ENCODE data around the gene ROR1. TPM values are rescaled to one million over a fixed set of nuclear protein-coding genes. Genes with fewer than 3 reads are reported as not detected.

ROR1 gene
- total RNA-seq, 1 experiment from 2014 or later = 56.3 TPM

DNA sequence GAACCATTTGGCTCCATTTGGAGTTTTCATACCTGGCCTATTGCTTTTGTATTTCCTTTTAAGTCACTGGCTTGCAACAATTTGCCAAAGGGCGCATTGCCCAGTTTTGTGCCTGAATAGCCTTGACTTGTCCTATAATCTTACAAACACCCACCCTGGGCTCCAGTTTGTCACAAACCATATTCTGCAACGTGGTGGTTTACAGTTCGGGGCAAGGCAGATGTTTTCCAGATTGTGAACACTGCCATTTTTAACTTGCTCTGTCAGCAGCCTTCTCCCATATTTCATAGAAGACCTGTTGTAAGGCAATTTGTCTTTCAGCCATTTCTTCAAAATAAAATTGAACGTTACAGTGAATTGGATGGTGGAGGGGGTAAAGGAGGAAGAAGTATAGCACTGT lies 376.4 kb downstream of the ROR1 start (continued):
- TF ChIP-seq NFATC4 (CRISPR knock-in tag; IDR thresholded peaks at IDR 0.05) = no peak

DNA sequence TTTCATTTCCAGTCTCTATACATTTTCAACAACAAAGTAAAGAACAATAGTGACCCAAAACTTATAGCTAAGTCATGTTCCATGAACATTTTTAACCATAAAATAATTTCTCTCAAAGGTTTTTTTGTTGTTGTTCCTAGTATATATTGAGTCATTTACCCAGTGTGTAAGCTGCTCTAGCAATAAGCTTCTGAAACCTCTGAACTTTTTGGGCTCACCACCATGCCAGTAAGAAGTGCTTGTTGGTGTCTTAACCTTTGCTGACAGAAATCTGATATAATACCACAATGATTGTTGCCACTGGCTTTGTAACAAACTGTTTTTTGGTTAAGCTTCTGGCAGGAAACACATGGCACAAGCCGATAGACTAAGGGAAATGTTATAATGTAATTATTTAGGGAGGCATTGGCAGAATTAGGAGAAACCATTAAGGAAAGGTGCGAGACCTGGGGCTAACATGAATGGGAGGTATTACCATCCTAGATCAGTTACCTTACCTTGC lies 377.0 kb downstream of the ROR1 start:
- TF ChIP-seq, protein P1, sequence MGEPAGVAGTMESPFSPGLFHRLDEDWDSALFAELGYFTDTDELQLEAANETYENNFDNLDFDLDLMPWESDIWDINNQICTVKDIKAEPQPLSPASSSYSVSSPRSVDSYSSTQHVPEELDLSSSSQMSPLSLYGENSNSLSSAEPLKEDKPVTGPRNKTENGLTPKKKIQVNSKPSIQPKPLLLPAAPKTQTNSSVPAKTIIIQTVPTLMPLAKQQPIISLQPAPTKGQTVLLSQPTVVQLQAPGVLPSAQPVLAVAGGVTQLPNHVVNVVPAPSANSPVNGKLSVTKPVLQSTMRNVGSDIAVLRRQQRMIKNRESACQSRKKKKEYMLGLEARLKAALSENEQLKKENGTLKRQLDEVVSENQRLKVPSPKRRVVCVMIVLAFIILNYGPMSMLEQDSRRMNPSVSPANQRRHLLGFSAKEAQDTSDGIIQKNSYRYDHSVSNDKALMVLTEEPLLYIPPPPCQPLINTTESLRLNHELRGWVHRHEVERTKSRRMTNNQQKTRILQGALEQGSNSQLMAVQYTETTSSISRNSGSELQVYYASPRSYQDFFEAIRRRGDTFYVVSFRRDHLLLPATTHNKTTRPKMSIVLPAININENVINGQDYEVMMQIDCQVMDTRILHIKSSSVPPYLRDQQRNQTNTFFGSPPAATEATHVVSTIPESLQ (CRISPR knock-in tag; IDR thresholded peaks at IDR 0.05) = no peak
- TF ChIP-seq, protein P2, sequence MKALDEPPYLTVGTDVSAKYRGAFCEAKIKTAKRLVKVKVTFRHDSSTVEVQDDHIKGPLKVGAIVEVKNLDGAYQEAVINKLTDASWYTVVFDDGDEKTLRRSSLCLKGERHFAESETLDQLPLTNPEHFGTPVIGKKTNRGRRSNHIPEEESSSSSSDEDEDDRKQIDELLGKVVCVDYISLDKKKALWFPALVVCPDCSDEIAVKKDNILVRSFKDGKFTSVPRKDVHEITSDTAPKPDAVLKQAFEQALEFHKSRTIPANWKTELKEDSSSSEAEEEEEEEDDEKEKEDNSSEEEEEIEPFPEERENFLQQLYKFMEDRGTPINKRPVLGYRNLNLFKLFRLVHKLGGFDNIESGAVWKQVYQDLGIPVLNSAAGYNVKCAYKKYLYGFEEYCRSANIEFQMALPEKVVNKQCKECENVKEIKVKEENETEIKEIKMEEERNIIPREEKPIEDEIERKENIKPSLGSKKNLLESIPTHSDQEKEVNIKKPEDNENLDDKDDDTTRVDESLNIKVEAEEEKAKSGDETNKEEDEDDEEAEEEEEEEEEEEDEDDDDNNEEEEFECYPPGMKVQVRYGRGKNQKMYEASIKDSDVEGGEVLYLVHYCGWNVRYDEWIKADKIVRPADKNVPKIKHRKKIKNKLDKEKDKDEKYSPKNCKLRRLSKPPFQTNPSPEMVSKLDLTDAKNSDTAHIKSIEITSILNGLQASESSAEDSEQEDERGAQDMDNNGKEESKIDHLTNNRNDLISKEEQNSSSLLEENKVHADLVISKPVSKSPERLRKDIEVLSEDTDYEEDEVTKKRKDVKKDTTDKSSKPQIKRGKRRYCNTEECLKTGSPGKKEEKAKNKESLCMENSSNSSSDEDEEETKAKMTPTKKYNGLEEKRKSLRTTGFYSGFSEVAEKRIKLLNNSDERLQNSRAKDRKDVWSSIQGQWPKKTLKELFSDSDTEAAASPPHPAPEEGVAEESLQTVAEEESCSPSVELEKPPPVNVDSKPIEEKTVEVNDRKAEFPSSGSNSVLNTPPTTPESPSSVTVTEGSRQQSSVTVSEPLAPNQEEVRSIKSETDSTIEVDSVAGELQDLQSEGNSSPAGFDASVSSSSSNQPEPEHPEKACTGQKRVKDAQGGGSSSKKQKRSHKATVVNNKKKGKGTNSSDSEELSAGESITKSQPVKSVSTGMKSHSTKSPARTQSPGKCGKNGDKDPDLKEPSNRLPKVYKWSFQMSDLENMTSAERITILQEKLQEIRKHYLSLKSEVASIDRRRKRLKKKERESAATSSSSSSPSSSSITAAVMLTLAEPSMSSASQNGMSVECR (CRISPR knock-in tag; IDR thresholded peaks at IDR 0.05; ENCODE audit: borderline replicate concordance) = no peak
- no peak for TF ChIP-seq NFE2L1 (CRISPR knock-in tag; IDR thresholded peaks at IDR 0.05)
- TF ChIP-seq ZNF317 (CRISPR knock-in tag; IDR thresholded peaks at IDR 0.05; ENCODE audit: borderline replicate concordance, low read depth) = no peak
- no peak for TF ChIP-seq ZBTB21 (CRISPR knock-in tag; IDR thresholded peaks at IDR 0.05; ENCODE audit: borderline replicate concordance)
- no peak for TF ChIP-seq TEAD4 (CRISPR knock-in tag; IDR thresholded peaks at IDR 0.05)
- no peak for TF ChIP-seq SP1 (CRISPR knock-in tag; conservative IDR thresholded peaks at IDR 0.05)
- no peak for TF ChIP-seq ELF4 (CRISPR knock-in tag; IDR thresholded peaks at IDR 0.05; ENCODE audit: low read depth)
- TF ChIP-seq NR3C1 (CRISPR knock-in tag; conservative IDR thresholded peaks at IDR 0.05; ENCODE audit: low read depth) = no peak
- H3K36me3 Mint-ChIP-seq = peaks cover 12% of the 10 kb centered on the region
- CTCF ChIA-PET = no interaction called here
- peaks cover 52% of the 10 kb centered on the region for H3K4me1 Mint-ChIP-seq
- POLR2A ChIA-PET = no interaction called here
- no peaks in the 10 kb centered on the region for H3K27me3 Mint-ChIP-seq (ENCODE audit: low read depth)
- H3K27ac Mint-ChIP-seq = no peak overlapping the region
- ATAC-seq = no peak
- no peak for DNase-seq (ENCODE audit: low spot score)
- no peak overlapping the region for H3K4me3 Mint-ChIP-seq
- no peaks in the 10 kb centered on the region for H3K9me3 Mint-ChIP-seq

DNA sequence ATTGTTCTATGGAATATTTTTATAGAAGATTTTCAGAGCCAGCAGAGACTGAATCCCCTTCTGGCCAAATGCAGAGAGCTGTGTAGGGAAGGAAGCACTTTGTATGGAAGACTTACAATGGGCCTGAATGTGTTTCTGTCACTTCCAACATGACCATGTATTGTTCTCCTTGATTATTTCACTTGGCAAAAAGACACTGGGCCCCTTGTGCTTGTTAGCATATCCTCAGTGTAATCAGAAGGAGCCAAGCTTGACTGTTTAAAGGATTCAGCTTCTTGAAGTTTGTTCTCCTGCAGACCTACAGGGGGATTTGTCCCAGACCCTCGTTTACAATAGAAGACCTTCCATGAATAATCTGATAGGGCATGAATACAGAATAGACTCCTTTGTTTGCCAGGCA lies 381.5 kb downstream of the ROR1 start:
- Mint-ChIP-seq H3K27me3 (ENCODE audit: low read depth) (no peaks in the 10 kb centered on the region), H3K36me3 (peaks cover 13% of the 10 kb centered on the region), H3K4me3 (no peak overlapping the region), H3K4me1 (peaks cover 21% of the 10 kb centered on the region), H3K27ac (peak overlapping the region; percentile 20; the same call in 1 of the 2 replicates), H3K9me3 (no peaks in the 10 kb centered on the region)
- POLR2A ChIA-PET = interaction anchor here (0.6 kb wide), 1 partner anchor 309 kb away, joined by 3 read pairs; no protein-coding TSS in a partner anchor
- CTCF ChIA-PET = interaction anchor here (1.0 to 1.4 kb wide), 4 partner anchors 9 to 463 kb away, joined by 3 to 4 read pairs (median 4); no protein-coding TSS in a partner anchor
- DNase-seq (ENCODE audit: low spot score) = no peak
- peak; percentile 87 for ATAC-seq
- TF ChIP-seq, protein P1 (CRISPR knock-in tag; IDR thresholded peaks at IDR 0.05) = no peak
- TF ChIP-seq GRHL2 (CRISPR knock-in tag; IDR thresholded peaks at IDR 0.05; ENCODE audit: insufficient replicate concordance, severe bottlenecking) (no peak), CBFB (CRISPR knock-in tag; IDR thresholded peaks at IDR 0.05; ENCODE audit: low read depth) (no peak), ZNF219 (CRISPR knock-in tag; IDR thresholded peaks at IDR 0.05; ENCODE audit: borderline replicate concordance) (no peak), KAT7 (CRISPR knock-in tag; IDR thresholded peaks at IDR 0.05; ENCODE audit: borderline replicate concordance) (no peak), FOXP1 (CRISPR knock-in tag; IDR thresholded peaks at IDR 0.05; ENCODE audit: borderline replicate concordance) (no peak), FOXJ3 (CRISPR knock-in tag; IDR thresholded peaks at IDR 0.05; ENCODE audit: borderline replicate concordance) (no peak), CREM (CRISPR knock-in tag; IDR thresholded peaks at IDR 0.05) (no peak), JAZF1 (CRISPR knock-in tag; IDR thresholded peaks at IDR 0.05) (no peak), GABPB1 (CRISPR knock-in tag; IDR thresholded peaks at IDR 0.05) (no peak), ZNF121 (CRISPR knock-in tag; IDR thresholded peaks at IDR 0.05) (no peak)
- TF ChIP-seq, protein P3, sequence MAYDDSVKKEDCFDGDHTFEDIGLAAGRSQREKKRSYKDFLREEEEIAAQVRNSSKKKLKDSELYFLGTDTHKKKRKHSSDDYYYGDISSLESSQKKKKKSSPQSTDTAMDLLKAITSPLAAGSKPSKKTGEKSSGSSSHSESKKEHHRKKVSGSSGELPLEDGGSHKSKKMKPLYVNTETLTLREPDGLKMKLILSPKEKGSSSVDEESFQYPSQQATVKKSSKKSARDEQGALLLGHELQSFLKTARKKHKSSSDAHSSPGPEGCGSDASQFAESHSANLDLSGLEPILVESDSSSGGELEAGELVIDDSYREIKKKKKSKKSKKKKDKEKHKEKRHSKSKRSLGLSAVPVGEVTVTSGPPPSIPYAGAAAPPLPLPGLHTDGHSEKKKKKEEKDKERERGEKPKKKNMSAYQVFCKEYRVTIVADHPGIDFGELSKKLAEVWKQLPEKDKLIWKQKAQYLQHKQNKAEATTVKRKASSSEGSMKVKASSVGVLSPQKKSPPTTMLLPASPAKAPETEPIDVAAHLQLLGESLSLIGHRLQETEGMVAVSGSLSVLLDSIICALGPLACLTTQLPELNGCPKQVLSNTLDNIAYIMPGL (CRISPR knock-in tag; IDR thresholded peaks at IDR 0.05) = no peak
- TF ChIP-seq, protein P4, sequence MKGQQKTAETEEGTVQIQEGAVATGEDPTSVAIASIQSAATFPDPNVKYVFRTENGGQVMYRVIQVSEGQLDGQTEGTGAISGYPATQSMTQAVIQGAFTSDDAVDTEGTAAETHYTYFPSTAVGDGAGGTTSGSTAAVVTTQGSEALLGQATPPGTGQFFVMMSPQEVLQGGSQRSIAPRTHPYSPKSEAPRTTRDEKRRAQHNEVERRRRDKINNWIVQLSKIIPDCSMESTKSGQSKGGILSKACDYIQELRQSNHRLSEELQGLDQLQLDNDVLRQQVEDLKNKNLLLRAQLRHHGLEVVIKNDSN (CRISPR knock-in tag; IDR thresholded peaks at IDR 0.05) = no peak
